Liver (tissue), 3 donors: ENCODE results near the gene DNAJB6.

Experiments
- RAD21 ChIP-seq, 2 donors: IDR thresholded peaks; 2 replicates each; pipeline ENCODE4 v1.6.1; 2016; ENCODE audit warnings: antibody characterized with exemption in 2 of 2, mild to moderate bottlenecking in 2 of 2
- RXRA ChIP-seq, 2 donors: IDR thresholded peaks; 2 replicates each; pipeline ENCODE4 v1.6.1; 2017 to 2018; ENCODE audit warnings: antibody characterized with exemption in 2 of 2, mild to moderate bottlenecking in 1 of 2
- SP1 ChIP-seq: IDR thresholded peaks from 2 replicates; pipeline ENCODE4 v1.6.1; 2018; ENCODE audit warnings: antibody characterized with exemption, mild to moderate bottlenecking
- TAF1 ChIP-seq: conservative IDR thresholded peaks from 2 replicates; pipeline ENCODE4 v1.6.1; 2016; ENCODE audit warnings: antibody characterized with exemption, mild to moderate bottlenecking
- YY1 ChIP-seq: IDR thresholded peaks from 2 replicates; pipeline ENCODE4 v1.6.1; 2016; ENCODE audit warnings: antibody characterized with exemption, mild to moderate bottlenecking
- TF ChIP-seq, protein P1 (sequence below): fragments of 150-350 bp; IDR thresholded peaks from 2 replicates; pipeline ENCODE4 v1.5.1; 2017; ENCODE audit warnings: improper control_type of control experiment, low read depth, low read length; ENCODE audit not compliant: missing input control
- TF ChIP-seq, protein P2 (sequence below): IDR thresholded peaks from 2 replicates; pipeline ENCODE4 v1.6.1; 2016; ENCODE audit warnings: antibody characterized with exemption
- TF ChIP-seq, protein P3 (sequence below): IDR thresholded peaks from 2 replicates; pipeline ENCODE4 v1.6.1; 2016; ENCODE audit warnings: antibody characterized with exemption
- TF ChIP-seq, protein P4 (sequence below): IDR thresholded peaks from 2 replicates; pipeline ENCODE4 v1.6.1; 2016; ENCODE audit warnings: antibody characterized with exemption
- TF ChIP-seq, protein P5 (sequence below): IDR thresholded peaks from 2 replicates; pipeline ENCODE4 v1.6.1; 2016; ENCODE audit warnings: antibody characterized with exemption, mild to moderate bottlenecking
- donor health status: healthy.
- donor health status: healthy.

DNA sequence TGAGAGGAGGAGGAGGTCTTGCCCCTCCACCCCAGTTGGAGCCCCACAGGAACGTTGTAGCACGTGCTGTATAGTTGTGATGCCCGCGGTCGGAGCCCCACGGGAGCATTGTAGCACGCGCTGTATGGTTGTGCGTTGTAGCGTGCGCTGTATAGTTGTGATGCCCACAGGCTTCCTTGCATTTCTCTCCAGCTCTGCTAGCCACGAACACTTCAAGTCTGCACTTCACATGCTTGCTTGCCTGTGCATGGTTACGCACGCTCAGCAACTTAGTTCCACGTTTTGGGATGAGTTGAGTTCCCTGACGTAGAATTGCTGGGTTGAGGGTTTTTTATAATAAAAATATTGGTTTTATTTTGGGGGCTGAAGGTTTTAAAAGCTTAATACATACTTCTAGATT is 41.6 kb downstream of the DNAJB6 start:
- TF ChIP-seq, protein P1, sequence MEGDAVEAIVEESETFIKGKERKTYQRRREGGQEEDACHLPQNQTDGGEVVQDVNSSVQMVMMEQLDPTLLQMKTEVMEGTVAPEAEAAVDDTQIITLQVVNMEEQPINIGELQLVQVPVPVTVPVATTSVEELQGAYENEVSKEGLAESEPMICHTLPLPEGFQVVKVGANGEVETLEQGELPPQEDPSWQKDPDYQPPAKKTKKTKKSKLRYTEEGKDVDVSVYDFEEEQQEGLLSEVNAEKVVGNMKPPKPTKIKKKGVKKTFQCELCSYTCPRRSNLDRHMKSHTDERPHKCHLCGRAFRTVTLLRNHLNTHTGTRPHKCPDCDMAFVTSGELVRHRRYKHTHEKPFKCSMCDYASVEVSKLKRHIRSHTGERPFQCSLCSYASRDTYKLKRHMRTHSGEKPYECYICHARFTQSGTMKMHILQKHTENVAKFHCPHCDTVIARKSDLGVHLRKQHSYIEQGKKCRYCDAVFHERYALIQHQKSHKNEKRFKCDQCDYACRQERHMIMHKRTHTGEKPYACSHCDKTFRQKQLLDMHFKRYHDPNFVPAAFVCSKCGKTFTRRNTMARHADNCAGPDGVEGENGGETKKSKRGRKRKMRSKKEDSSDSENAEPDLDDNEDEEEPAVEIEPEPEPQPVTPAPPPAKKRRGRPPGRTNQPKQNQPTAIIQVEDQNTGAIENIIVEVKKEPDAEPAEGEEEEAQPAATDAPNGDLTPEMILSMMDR: no peak
- TF ChIP-seq, protein P2, sequence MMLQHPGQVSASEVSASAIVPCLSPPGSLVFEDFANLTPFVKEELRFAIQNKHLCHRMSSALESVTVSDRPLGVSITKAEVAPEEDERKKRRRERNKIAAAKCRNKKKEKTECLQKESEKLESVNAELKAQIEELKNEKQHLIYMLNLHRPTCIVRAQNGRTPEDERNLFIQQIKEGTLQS: no peak
- TF ChIP-seq, protein P3, sequence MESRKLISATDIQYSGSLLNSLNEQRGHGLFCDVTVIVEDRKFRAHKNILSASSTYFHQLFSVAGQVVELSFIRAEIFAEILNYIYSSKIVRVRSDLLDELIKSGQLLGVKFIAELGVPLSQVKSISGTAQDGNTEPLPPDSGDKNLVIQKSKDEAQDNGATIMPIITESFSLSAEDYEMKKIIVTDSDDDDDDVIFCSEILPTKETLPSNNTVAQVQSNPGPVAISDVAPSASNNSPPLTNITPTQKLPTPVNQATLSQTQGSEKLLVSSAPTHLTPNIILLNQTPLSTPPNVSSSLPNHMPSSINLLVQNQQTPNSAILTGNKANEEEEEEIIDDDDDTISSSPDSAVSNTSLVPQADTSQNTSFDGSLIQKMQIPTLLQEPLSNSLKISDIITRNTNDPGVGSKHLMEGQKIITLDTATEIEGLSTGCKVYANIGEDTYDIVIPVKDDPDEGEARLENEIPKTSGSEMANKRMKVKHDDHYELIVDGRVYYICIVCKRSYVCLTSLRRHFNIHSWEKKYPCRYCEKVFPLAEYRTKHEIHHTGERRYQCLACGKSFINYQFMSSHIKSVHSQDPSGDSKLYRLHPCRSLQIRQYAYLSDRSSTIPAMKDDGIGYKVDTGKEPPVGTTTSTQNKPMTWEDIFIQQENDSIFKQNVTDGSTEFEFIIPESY: no peak
- TF ChIP-seq YY1 (no peak), RAD21 (IDR thresholded peaks at IDR 0.05) (no peak), TAF1 (no peak), RXRA (IDR thresholded peaks at IDR 0.05) (no peak), SP1 (no peak)
- TF ChIP-seq, protein P4, sequence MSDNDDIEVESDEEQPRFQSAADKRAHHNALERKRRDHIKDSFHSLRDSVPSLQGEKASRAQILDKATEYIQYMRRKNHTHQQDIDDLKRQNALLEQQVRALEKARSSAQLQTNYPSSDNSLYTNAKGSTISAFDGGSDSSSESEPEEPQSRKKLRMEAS: no peak
- TF ChIP-seq, protein P5, sequence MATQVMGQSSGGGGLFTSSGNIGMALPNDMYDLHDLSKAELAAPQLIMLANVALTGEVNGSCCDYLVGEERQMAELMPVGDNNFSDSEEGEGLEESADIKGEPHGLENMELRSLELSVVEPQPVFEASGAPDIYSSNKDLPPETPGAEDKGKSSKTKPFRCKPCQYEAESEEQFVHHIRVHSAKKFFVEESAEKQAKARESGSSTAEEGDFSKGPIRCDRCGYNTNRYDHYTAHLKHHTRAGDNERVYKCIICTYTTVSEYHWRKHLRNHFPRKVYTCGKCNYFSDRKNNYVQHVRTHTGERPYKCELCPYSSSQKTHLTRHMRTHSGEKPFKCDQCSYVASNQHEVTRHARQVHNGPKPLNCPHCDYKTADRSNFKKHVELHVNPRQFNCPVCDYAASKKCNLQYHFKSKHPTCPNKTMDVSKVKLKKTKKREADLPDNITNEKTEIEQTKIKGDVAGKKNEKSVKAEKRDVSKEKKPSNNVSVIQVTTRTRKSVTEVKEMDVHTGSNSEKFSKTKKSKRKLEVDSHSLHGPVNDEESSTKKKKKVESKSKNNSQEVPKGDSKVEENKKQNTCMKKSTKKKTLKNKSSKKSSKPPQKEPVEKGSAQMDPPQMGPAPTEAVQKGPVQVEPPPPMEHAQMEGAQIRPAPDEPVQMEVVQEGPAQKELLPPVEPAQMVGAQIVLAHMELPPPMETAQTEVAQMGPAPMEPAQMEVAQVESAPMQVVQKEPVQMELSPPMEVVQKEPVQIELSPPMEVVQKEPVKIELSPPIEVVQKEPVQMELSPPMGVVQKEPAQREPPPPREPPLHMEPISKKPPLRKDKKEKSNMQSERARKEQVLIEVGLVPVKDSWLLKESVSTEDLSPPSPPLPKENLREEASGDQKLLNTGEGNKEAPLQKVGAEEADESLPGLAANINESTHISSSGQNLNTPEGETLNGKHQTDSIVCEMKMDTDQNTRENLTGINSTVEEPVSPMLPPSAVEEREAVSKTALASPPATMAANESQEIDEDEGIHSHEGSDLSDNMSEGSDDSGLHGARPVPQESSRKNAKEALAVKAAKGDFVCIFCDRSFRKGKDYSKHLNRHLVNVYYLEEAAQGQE: no peak
